ENCODE measurements around the gene ABT1. TPM values are rescaled to one million over a fixed set of nuclear protein-coding genes. Genes with fewer than 3 reads are reported as not detected.

Gene ABT1
- polyA plus RNA-seq, 1 of the 3 experiments (the other 2 are of a cell fraction) = 15.4 TPM

- POLR2A ChIA-PET = no interaction called here
- CTCF ChIA-PET = interaction anchor here (1.5 to 7.9 kb wide), 5 partner anchors 17 to 533 kb away, joined by 6 to 183 read pairs (median 25); no protein-coding TSS in a partner anchor
- peaks cover 22% of the 10 kb centered on the region for H3K79me2 ChIP-seq (ENCODE audit: insufficient read depth)
- H3K4me3 ChIP-seq (ENCODE audit: low read depth in 2 of 2, low read length in 1 of 2) = no peak overlapping the region
- H3K4me1 ChIP-seq (ENCODE audit: control insufficient read depth in 1 of 2, insufficient read depth in 2 of 2, low read depth in 1 of 2, low read length in 1 of 2) = peaks cover 5 to 15% of the 10 kb centered on the region in 2 experiments; a peak in 3 of 4 replicates
- TF ChIP-seq ELF1 (IDR thresholded peaks at IDR 0.05) = no peak
- TF ChIP-seq, protein P1, sequence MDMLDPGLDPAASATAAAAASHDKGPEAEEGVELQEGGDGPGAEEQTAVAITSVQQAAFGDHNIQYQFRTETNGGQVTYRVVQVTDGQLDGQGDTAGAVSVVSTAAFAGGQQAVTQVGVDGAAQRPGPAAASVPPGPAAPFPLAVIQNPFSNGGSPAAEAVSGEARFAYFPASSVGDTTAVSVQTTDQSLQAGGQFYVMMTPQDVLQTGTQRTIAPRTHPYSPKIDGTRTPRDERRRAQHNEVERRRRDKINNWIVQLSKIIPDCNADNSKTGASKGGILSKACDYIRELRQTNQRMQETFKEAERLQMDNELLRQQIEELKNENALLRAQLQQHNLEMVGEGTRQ (IDR thresholded peaks at IDR 0.05; ENCODE audit: borderline replicate concordance, low read depth, low read length) = no peak
- TF ChIP-seq, protein P2, sequence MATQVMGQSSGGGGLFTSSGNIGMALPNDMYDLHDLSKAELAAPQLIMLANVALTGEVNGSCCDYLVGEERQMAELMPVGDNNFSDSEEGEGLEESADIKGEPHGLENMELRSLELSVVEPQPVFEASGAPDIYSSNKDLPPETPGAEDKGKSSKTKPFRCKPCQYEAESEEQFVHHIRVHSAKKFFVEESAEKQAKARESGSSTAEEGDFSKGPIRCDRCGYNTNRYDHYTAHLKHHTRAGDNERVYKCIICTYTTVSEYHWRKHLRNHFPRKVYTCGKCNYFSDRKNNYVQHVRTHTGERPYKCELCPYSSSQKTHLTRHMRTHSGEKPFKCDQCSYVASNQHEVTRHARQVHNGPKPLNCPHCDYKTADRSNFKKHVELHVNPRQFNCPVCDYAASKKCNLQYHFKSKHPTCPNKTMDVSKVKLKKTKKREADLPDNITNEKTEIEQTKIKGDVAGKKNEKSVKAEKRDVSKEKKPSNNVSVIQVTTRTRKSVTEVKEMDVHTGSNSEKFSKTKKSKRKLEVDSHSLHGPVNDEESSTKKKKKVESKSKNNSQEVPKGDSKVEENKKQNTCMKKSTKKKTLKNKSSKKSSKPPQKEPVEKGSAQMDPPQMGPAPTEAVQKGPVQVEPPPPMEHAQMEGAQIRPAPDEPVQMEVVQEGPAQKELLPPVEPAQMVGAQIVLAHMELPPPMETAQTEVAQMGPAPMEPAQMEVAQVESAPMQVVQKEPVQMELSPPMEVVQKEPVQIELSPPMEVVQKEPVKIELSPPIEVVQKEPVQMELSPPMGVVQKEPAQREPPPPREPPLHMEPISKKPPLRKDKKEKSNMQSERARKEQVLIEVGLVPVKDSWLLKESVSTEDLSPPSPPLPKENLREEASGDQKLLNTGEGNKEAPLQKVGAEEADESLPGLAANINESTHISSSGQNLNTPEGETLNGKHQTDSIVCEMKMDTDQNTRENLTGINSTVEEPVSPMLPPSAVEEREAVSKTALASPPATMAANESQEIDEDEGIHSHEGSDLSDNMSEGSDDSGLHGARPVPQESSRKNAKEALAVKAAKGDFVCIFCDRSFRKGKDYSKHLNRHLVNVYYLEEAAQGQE (IDR thresholded peaks at IDR 0.05; ENCODE audit: low read depth, low read length) = no peak
- no peak for TF ChIP-seq NFIC (IDR thresholded peaks at IDR 0.05; ENCODE audit: borderline replicate concordance)
- no peak for TF ChIP-seq EP300 (IDR thresholded peaks at IDR 0.05; ENCODE audit: borderline replicate concordance in 1 of 2, low read depth in 1 of 2, low read length in 1 of 2)
- TF ChIP-seq EZH2phosphoT487 (IDR thresholded peaks at IDR 0.05; ENCODE audit: borderline replicate concordance, low read depth) = no peak
- TF ChIP-seq ZBTB33 (IDR thresholded peaks at IDR 0.05; ENCODE audit: borderline replicate concordance, low read depth) = no peak
- TF ChIP-seq MAX (IDR thresholded peaks at IDR 0.05; ENCODE audit: low read depth) = no peak
- TF ChIP-seq IRF3 (IDR thresholded peaks at IDR 0.05; ENCODE audit: low read depth, low read length) = no peak
- no peak for TF ChIP-seq PBX3 (IDR thresholded peaks at IDR 0.05)
- no peak for TF ChIP-seq TCF12 (IDR thresholded peaks at IDR 0.05)
- TF ChIP-seq FOXM1 (IDR thresholded peaks at IDR 0.05; ENCODE audit: low read depth) = no peak
- no peak for TF ChIP-seq YY1 (IDR thresholded peaks at IDR 0.05; ENCODE audit: low read depth)
- no peak for TF ChIP-seq NRF1 (IDR thresholded peaks at IDR 0.05; ENCODE audit: low read depth, low read length)
- no peak for TF ChIP-seq TEAD4 (IDR thresholded peaks at IDR 0.05; ENCODE audit: borderline replicate concordance, insufficient read depth)
- DNase-seq = no peak
- no peak overlapping the region for H3K4me2 ChIP-seq
- no peaks in the 10 kb centered on the region for H3K9me3 ChIP-seq
- H3F3A ChIP-seq (replicated peaks; ENCODE audit: insufficient read depth) = peaks cover 22% of the 10 kb centered on the region
- H3K36me3 ChIP-seq (replicated peaks in 1 of 2; ENCODE audit: control insufficient read depth in 1 of 2, insufficient read depth in 2 of 2, low read length in 1 of 2) = peaks cover 11 to 12% of the 10 kb centered on the region in 2 experiments
- H3K9ac ChIP-seq = no peak overlapping the region
- no peaks in the 10 kb centered on the region for H4K20me1 ChIP-seq (ENCODE audit: insufficient read depth)
- H3K27ac ChIP-seq (ENCODE audit: low read depth in 2 of 2, low read length in 1 of 2) = no peak overlapping the region
- H3K9me2 ChIP-seq = no peaks in the 10 kb centered on the region
- 48% methylated on average over 6 of the region's 6 CpGs for WGBS (ENCODE audit: low lambda C conversion rate)
- H3K27me3 ChIP-seq (ENCODE audit: insufficient read depth) = peaks cover 8% of the 10 kb centered on the region; the same call in 1 of the 2 replicates
- H2AFZ ChIP-seq (ENCODE audit: low read depth) = no peak overlapping the region
These were observed 2.6 kb upstream of the ABT1 start for GRCh38 chr6:26594131-26594498.

All from SK-N-SH (cell line).